Fibroblast of lung (primary cell): ENCODE results near the gene SIPA1L3. TPM values are rescaled to one million over a fixed set of nuclear protein-coding genes. Genes with fewer than 3 reads are reported as not detected.

Experiments
- DNase-seq, 2 donors: peaks; one replicate each; pipeline versions ENCODE4 v3.0.0 to v3.0.0-alpha.2; 2010; ENCODE audit warnings: low read depth in 2 of 2
- H2AFZ ChIP-seq: 2 replicates; pipeline ENCODE4 v1.5.1; 2012; ENCODE audit warnings: low read length, control low read depth, inconsistent platforms
- H3K27ac ChIP-seq: 2 replicates; pipeline ENCODE4 v1.5.1; 2011; ENCODE audit warnings: low read length, control low read depth; ENCODE audit not compliant: insufficient read depth
- H3K27me3 ChIP-seq: 2 replicates; pipeline ENCODE4 v1.5.1; 2011; ENCODE audit warnings: mild to moderate bottlenecking, low read length; ENCODE audit not compliant: control insufficient read depth, insufficient read depth
- H3K36me3 ChIP-seq: 2 replicates; pipeline ENCODE4 v1.5.1; 2011; ENCODE audit warnings: low read length; ENCODE audit not compliant: control insufficient read depth, insufficient read depth
- H3K4me1 ChIP-seq: 2 replicates; pipeline ENCODE4 v1.5.1; 2011; ENCODE audit warnings: low read length; ENCODE audit not compliant: control insufficient read depth, insufficient read depth; ENCODE audit errors: extremely low read depth
- H3K4me2 ChIP-seq: 2 replicates; pipeline ENCODE4 v1.5.1; 2011; ENCODE audit warnings: low read length, control low read depth; ENCODE audit not compliant: insufficient read depth; ENCODE audit errors: extremely low read depth
- H3K4me3 ChIP-seq, 4 experiments: fragments of 200-600 bp in 1 of 4; sonication (generic) in 1 of 4; replicated peaks in 1 of 4; 2 replicates each; pipeline ENCODE4 v1.5.1; 2011 to 2016; ENCODE audit warnings: low read length in 4 of 4, low read depth in 3 of 4, mild to moderate bottlenecking in 3 of 4, control low read depth in 2 of 4, inconsistent platforms in 1 of 4, mixed read lengths in 1 of 4; ENCODE audit not compliant: insufficient read depth in 1 of 4; ENCODE audit errors: control extremely low read depth in 1 of 4
- H3K79me2 ChIP-seq: 2 replicates; pipeline ENCODE4 v1.5.1; 2012; ENCODE audit warnings: mild to moderate bottlenecking, low read length, inconsistent platforms; ENCODE audit not compliant: control insufficient read depth, insufficient read depth
- H3K9ac ChIP-seq: 2 replicates; pipeline ENCODE4 v1.5.1; 2011; ENCODE audit warnings: mild to moderate bottlenecking, low read length, control low read depth; ENCODE audit not compliant: insufficient read depth
- H3K9me3 ChIP-seq: 2 replicates; pipeline ENCODE4 v1.5.1; 2012; ENCODE audit warnings: low read depth, low read length; ENCODE audit not compliant: control insufficient read depth, insufficient read depth
- H4K20me1 ChIP-seq: 2 replicates; pipeline ENCODE4 v1.5.1; 2011; ENCODE audit warnings: low read length; ENCODE audit not compliant: control insufficient read depth, insufficient read depth; ENCODE audit errors: extremely low read depth
- EZH2 ChIP-seq: IDR thresholded peaks from 2 replicates; pipeline ENCODE4 v1.5.1; 2012; ENCODE audit warnings: low read length, control low read depth, mild to moderate bottlenecking; ENCODE audit errors: missing control alignments
- polyA plus RNA-seq, 2 donors: library from polyadenylated mRNA; depleted of rRNA in 1 of 2; stranded (reverse) in 1 of 2; unstranded in 1 of 2; fragments of >200 nt; gene quantifications; 2 replicates each; pipeline ENCODE4 v1.2.1, GENCODE V29; 2011 to 2012; ENCODE audit warnings: missing spikeins in 1 of 2
- total RNA-seq: library from RNA; depleted of rRNA; stranded (reverse); fragments of >200 nt; gene quantifications from 2 replicates; pipeline ENCODE4 v1.2.1, GENCODE V29; 2014
- TF ChIP-seq, protein P1 (sequence below), 2 donors: IDR thresholded peaks in 1 of 2; conservative IDR thresholded peaks in 1 of 2; 1 replicate in 1 of 2; 2 replicates in 1 of 2; pipeline ENCODE4 v1.5.1; 2011 to 2012; ENCODE audit warnings: low read length in 2 of 2, control low read depth in 1 of 2, inconsistent platforms in 1 of 2, low read depth in 1 of 2, mild to moderate bottlenecking in 1 of 2

The SIPA1L3 gene
- total and polyA plus RNA-seq, 2 donors (not counting 1 experiment from before 2014, with no cell fraction given) = 3.7 to 10.1 TPM

DNA sequence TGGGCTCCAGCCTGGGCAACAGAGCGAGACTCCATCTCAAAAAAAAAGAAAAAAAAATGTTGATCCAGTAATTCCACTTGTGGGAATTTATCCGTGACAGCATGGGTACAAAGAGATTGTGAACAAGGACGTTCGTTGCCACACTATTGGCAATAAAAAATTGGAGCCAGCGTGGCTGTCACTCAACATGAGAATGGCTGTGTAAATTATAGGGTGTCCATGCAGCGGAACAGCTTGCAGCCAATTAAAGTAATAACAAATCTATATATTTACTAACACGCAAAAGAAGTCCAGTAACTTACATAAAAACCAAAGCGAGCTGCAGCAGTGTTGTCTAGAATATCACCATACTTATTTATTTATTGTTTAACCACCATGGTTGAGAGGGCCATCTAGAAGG lies 297.7 kb downstream of the SIPA1L3 start:
- Histone ChIP-seq H3K27ac (no peak overlapping the region), H3K9me3 (no peaks in the 10 kb centered on the region), H3K4me2 (no peak overlapping the region), H2AFZ (no peak overlapping the region), H3K36me3 (peaks cover 4% of the 10 kb centered on the region), H3K27me3 (no peaks in the 10 kb centered on the region), H3K4me3 (no peak overlapping the region), H3K79me2 (no peaks in the 10 kb centered on the region), H4K20me1 (no peaks in the 10 kb centered on the region), H3K9ac (no peak overlapping the region), H3K4me1 (peaks cover 3% of the 10 kb centered on the region)
- TF ChIP-seq EZH2 = no peak
- TF ChIP-seq, protein P1, sequence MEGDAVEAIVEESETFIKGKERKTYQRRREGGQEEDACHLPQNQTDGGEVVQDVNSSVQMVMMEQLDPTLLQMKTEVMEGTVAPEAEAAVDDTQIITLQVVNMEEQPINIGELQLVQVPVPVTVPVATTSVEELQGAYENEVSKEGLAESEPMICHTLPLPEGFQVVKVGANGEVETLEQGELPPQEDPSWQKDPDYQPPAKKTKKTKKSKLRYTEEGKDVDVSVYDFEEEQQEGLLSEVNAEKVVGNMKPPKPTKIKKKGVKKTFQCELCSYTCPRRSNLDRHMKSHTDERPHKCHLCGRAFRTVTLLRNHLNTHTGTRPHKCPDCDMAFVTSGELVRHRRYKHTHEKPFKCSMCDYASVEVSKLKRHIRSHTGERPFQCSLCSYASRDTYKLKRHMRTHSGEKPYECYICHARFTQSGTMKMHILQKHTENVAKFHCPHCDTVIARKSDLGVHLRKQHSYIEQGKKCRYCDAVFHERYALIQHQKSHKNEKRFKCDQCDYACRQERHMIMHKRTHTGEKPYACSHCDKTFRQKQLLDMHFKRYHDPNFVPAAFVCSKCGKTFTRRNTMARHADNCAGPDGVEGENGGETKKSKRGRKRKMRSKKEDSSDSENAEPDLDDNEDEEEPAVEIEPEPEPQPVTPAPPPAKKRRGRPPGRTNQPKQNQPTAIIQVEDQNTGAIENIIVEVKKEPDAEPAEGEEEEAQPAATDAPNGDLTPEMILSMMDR (conservative IDR thresholded peaks at IDR 0.05 in 1 of 2, IDR thresholded peaks at IDR 0.05 in 1 of 2; ENCODE audit: low read depth in 1 of 2, low read length in 2 of 2) = no peak
- DNase-seq = no peak

DNA sequence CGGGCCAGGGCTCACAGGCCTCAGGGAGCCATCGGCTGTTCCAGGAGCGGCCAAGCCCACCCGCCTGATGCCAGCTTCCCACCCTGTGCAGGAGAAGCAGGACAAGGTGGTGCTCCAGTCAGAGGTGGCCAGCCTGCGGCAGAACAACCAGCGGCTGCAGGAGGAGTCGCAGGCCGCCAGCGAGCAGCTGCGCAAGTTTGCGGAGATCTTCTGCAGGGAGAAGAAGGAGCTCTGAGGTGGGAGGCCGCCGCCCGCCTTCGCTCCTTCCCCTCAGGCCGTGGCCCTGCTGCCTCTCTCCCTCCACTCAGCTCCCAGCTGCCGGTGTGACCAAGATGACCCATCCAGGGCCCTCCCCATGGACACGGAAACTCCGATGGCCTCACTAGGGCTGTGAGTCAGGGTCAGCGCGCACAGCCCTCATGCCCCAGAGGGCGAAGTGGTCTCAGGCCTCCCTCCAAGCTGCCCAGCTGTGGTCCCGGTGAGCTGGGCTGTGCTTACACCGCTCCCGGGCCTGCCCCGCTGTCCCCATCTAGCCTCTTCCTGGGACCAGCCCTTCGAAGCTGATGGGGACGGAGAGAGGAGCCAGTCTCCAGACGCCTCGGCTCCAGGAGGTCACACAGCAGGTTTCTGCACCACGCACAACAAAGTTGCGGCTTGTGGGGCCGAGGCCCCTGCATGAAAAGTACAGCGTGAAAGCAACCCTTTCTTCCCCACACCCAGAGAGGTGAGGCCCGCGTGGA lies 299.2 kb downstream of the SIPA1L3 start:
- Histone ChIP-seq H3K79me2 (no peaks in the 10 kb centered on the region), H2AFZ (no peak overlapping the region), H3K27ac (no peak overlapping the region), H3K4me1 (peaks cover 8% of the 10 kb centered on the region), H3K4me3 (no peak overlapping the region), H3K4me2 (no peak overlapping the region), H3K36me3 (peaks cover 4% of the 10 kb centered on the region), H3K9me3 (no peaks in the 10 kb centered on the region), H3K27me3 (no peaks in the 10 kb centered on the region), H3K9ac (no peak overlapping the region), H4K20me1 (no peaks in the 10 kb centered on the region)
- no peak for TF ChIP-seq EZH2
- TF ChIP-seq, protein P1 (conservative IDR thresholded peaks at IDR 0.05 in 1 of 2, IDR thresholded peaks at IDR 0.05 in 1 of 2; ENCODE audit: low read depth in 1 of 2, low read length in 2 of 2) = no peak
- DNase-seq = no peak

- Histone ChIP-seq H3K9ac (no peak overlapping the region), H3K27me3 (no peaks in the 10 kb centered on the region), H3K36me3 (peaks cover 3% of the 10 kb centered on the region), H3K4me3 (no peak overlapping the region), H4K20me1 (no peaks in the 10 kb centered on the region), H3K4me1 (peaks cover 8% of the 10 kb centered on the region), H2AFZ (no peak overlapping the region), H3K9me3 (no peaks in the 10 kb centered on the region), H3K79me2 (no peaks in the 10 kb centered on the region), H3K27ac (no peak overlapping the region), H3K4me2 (no peak overlapping the region)
- TF ChIP-seq EZH2 = no peak
- TF ChIP-seq, protein P1 (conservative IDR thresholded peaks at IDR 0.05 in 1 of 2, IDR thresholded peaks at IDR 0.05 in 1 of 2; ENCODE audit: low read depth in 1 of 2, low read length in 2 of 2) = no peak
- no peak for DNase-seq
Observed at GRCh38 chr19:38206928-38207327, 299.9 kb downstream of the SIPA1L3 start.
